Central memory CD4-positive, alpha-beta T cell (primary cell): ENCODE data around the gene ZNF846.
"Not testable (repeated sequence)": the region's sequence is repeated elsewhere in the genome, so short reads cannot be mapped to it uniquely, and the experiment has no call there.

Source experiments
- DNase-seq: peaks from one replicate; pipeline ENCODE4 v3.0.0; 2022
- total RNA-seq, 3 experiments: gene quantifications; one replicate each; lab custom pipeline; 2026; lab: John Stamatoyannopoulos, UW

The ZNF846 gene
- 3.2 to 16.3 (median 15.8) reads per million in 3 experiments for total RNA-seq

- peak; percentile 89 for DNase-seq
Observed at GRCh38 chr19:9768175-9769112, at the start of gene ZNF846. TSS of gene ZNF846 (minus strand) at chr19:9768738. CDS start at chr19:9764950, 3,788 bp downstream.

- no peak for DNase-seq
Observed at GRCh38 chr19:9818175-9818733, 49.7 kb upstream of the ZNF846 start.

DNA sequence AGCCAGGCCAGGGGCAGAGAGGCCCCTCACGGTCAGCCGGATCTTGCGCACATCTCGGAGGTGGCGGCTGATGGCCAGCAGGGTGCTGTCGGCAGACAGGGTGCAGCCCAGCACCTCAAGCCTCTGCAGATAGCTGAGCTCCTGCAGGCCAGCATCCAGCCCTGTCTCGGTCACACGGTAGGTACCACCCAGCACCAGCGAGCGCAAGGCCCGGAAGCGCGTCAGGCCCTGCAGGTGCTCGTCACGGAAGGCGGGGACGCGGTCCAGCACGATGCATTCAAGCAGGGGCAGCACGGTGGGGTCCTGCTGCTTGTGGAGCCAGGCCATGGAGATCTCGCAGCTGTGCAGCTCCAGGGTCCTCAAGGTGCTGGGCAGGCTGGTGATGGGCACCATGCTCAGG, 42.6 kb upstream of the ZNF846 start:
- DNase-seq, result no peak

- DNase-seq, result peak; percentile 66
Observed at GRCh38 chr19:9808855-9809824, 40.6 kb upstream of the ZNF846 start.

- no peak for DNase-seq
Observed at GRCh38 chr19:9806803-9807202, 38.3 kb upstream of the ZNF846 start.

- DNase-seq, result no peak
Observed at GRCh38 chr19:9801976-9802375, 33.4 kb upstream of the ZNF846 start.

DNA sequence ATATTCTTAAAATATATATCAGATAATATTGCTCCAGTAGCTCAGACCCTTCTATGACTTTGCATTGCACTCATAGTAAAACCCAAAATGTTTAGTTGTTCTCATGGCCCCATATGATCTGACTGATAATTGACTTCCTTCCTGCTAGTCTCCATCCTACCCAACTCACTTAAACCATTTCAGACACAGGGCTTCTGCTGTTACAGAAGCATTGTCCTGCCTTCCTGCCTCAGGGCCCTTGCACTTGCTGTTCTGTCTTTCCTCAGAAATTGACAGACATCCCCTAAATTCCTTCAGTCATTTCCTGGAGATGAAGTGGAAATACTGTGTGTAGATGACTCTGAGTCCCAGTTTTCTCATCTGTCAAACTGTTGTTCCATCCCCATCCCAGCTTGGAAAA, 30.6 kb upstream of the ZNF846 start:
- no peak for DNase-seq

DNA sequence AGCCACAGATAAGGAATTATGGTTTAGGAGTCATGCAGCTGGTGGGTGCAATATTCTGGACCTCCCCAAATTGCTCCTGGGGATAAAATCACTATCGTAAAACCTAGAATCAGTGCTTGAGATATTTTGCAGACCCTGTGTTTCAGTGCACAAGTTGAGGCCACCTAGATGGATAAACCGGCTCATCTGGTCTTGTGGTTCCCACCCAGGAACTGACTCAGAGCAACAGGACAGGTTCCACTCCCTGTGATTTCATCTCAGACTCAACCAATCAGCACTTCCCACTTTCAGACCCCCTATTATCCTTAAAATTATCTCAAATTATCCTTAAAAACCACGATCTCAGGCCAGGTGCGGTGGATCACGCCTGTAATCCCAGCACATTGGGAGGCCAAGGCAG, 29.3 kb upstream of the ZNF846 start:
- no peak for DNase-seq

- DNase-seq, result peak; percentile 90
Observed at GRCh38 chr19:9796113-9796773, 27.7 kb upstream of the ZNF846 start.

- no peak for DNase-seq
Observed at GRCh38 chr19:9793071-9793591, 24.6 kb upstream of the ZNF846 start.

- DNase-seq, result peak; percentile 89
Observed at GRCh38 chr19:9792206-9793070, 23.9 kb upstream of the ZNF846 start.

- DNase-seq, result peak; percentile 85
Observed at GRCh38 chr19:9791552-9792205, 23.1 kb upstream of the ZNF846 start.

DNA sequence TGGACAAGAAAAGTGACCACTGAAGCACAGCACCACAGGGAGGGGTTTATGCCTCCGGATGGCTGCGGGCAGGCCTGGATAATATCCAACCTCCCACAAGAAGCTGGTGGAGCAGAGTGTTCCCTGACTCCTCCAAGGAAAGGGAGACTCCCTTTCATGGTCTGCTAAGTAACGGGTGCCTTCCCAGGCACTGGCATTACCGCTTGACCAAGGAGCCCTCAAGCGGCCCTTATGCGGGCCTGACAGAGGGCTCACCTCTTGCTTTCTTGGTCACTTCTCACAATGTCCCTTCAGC, 22.5 kb upstream of the ZNF846 start:
- not testable (repeated sequence) for DNase-seq

GRCh38 chr19:9789579-9789978, 21.0 kb upstream of the ZNF846 start:
- not testable (repeated sequence) for DNase-seq

DNA sequence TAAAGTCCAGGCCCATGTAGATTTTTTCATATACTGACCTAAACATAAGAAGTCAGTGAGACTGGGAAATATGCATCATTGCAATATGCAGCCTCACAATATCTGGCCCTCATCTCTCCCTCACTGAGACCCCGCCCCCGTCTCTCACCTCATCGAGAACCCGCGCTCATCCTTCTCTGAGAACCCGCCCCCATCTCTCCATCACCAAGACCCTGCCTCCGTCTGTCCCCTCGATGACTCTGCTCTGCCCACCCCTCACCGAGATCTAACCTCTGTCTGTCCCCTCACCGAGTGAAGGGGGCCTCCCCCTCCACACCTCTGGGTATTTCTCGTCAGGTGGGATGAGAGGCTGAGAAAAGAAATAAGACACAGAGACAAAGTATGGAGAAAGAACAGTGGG, 20.5 kb upstream of the ZNF846 start:
- no peak for DNase-seq

DNA sequence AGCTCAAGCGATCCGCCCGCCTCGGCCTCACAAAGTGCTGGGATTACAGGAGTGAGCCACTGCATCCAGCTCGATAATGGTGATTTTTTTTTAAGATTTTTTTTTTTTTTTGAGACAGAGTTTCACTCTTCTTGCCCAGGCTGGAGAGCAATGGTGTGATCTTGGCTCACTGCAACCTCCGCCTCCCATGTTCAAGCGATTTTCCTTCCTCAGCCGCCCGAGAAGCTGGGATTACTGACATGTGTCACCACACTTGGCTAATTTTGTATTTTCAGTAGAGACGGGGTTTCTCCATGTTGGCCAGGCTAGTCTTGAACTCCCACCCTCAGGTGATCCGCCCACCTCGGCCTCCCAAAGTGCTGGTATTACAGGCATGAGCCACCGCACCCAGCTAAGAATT, 20.1 kb upstream of the ZNF846 start:
- DNase-seq, result not testable (repeated sequence)

- DNase-seq, result no peak
Observed at GRCh38 chr19:9786819-9787218, 18.3 kb upstream of the ZNF846 start.

- no peak for DNase-seq
Observed at GRCh38 chr19:9786342-9786741, 17.8 kb upstream of the ZNF846 start.

GRCh38 chr19:9785367-9786331, 17.1 kb upstream of the ZNF846 start:
- DNase-seq, result peak; percentile 91

GRCh38 chr19:9784163-9784496, 15.6 kb upstream of the ZNF846 start:
- not testable (repeated sequence) for DNase-seq
